Stimulated activated CD8-positive, alpha-beta memory T cell treated with anti-CD3 and anti-CD28 coated beads, Interleukin-12 subunit alpha, Interleukin-12 subunit beta, amount 100 ng/mL, for 24 hours (primary cell): ENCODE measurements around the gene ITGB2.
"Not testable (repeated sequence)": the region's sequence is repeated elsewhere in the genome, so short reads cannot be mapped to it uniquely, and the experiment has no call there.

ENCODE experiments used
- DNase-seq: peaks from one replicate; pipeline ENCODE4 v3.0.0-alpha.2; 2020; ENCODE audit errors: extremely low read depth

Gene ITGB2

DNA sequence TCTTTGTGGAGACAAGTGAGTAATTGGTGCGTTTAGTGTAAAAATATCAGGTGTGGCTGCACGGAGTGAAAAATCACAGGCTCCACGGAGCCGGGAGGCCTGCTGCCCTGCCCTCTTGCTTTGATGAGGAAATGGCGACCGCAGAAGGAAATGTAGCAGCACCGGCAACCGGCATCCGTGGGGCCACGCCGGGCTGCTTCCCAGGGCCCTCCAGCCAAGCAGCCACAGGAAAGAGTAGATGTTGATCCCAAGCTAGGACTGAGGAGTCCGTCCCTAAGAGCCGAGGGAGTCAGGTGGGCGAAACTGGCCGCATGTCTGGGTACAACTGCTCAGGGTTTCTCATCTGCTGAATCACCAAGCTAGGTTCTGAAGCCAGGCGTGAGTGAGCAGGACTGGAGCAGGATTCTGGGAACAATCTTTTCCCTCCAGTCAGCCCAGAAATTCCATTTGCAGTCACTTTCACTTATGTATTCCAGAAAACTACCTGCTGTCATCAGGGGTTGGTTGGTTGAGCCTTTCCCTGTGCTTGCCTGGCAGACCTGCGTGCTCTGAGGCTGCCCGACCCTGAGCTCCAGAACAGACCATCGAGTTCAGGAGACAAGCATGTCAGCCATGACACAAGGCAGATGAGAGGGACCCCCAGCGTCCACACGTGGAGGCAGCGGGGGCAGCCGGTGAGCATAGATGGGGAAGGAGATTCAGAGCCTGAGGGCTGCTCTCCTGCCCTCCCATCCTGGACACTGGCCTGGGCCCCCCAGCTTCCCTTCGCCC, 5.8 kb upstream of the ITGB2 start:
- DNase-seq: no peak

DNA sequence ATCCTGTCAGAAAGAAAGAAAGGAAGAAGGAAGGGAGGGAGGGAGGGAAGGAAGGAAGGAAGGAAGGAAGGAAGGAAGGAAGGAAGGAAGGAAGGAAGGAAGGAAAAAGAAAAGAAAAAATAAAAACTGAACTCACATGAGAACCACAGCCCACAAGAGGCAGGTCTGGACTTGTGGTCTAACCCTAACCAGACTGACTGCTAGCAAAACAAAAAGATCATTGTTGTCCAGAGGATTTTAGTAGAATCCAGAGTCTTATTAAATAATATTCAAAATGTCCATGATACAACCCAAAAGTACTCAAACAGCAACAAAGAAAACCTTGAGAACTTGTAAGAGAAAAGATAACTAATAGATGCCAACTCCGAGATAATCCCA, 4.7 kb upstream of the ITGB2 start:
- no peak for DNase-seq

DNA sequence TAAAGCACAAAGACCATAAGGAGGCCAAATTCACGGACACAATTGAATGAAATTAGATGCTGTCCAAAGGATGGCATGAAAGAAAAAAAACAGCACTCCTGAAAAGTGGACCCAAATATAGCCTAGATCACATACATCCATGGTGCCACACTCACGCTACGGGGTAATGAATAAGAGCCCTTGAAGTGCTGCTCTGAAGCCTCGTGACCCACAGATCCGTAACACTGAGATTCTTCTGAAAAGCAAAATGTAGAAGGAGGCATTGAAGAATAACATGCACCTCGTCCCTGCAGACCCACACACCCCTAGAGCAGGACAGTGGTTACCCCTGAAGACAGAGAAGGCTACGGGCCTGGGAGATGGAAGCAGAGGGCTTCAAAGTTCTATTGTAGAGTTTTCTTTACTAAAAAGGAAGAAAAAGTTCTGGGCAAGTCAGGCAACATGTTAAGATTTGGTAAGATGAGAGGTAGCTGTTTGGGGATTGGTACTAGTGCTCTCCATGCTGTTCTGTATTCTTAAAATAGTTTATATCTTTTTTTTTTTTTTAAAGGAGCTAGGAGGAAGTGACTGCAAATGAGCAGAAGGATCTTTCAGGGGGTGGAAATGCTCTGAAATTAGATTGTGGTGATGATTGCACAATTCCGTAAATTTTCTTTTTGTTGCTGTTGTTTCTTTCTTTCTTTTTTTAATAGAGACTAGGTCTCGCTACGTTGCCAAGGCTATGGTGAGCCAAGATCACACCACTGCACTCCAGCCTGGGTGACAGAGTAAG, 4.1 kb upstream of the ITGB2 start:
- DNase-seq: no peak

DNA sequence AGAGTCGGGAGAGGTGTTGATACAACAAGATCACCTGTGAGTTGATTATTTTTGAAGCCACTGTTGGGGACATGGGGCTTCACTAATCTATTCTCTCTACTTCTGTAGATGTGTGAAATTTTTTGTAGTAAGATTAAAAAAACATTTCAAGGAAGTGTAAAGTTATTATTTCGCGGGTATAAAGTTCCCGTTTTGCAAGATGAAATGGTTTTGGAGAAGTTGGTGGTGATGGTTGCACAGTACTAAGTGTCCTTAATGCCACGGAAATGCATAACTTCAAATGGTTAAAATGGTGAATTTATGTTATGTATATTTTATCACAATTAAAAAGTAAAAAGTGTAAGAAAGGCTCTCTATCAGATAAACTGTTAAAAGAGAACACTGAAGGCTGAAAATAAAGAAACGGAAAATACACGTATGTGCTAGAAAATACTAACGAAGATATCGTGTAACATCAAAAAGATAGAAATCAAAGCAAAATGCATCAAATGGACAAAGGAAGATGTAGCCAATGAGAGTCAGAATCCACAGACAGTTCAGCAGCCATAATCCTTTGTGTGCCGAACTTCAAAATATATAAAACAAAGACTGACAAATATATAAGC, 2.9 kb upstream of the ITGB2 start:
- no peak for DNase-seq

DNA sequence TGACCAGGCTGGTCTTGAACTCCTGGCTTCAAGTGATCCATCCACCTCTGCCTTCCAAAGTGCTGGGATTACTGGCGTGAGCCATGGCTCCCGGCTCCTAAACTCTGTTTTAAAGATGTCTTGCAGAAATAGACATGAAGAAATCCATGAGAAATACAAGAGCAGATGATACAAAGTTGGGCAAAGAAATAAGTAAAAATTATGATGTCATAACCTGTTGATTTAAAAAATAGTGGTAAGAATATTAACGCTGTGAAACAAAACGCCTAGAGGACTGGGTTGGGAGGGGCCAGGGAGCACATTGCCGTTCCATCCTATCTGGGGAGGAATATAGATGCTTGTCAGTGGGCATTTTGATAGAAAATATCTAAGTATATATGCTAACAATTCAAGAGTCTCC, 1.2 kb upstream of the ITGB2 start:
- DNase-seq: no peak

DNA sequence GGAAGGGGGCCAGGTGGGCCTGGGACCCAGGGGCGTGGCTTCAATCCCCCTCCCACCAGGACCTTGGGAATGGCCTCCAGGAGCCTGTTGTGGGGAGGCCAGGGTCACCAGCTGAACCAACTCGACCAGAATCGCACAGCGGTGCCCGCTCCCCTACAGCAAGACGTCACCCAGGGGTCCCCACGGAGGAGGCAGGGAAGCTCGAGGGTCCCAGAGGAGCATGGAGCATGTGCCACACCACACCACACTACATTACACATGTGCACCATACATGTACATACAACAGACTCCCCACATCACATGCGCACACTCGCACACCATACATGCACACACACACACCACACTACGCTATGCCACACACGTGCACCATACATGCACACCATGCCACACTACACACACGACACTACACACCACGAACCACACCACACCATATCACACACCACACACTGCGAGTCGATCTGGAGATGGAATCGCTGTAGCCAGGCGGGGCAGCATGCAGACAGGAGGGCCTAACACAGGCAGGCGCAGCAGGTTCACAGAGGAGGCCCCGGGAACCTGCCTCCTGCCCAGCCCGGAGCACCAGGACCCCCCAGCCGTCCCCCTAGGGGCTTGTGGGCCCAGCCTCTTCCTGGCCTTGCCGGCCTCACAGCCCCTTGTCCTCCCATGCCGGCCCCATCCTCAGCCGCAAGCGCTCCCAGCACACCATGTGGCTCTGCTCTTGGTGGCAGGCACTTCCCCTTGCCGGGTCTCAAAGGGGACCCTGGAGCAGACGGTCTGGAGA, 596 bp downstream of the ITGB2 start:
- DNase-seq: no peak

DNA sequence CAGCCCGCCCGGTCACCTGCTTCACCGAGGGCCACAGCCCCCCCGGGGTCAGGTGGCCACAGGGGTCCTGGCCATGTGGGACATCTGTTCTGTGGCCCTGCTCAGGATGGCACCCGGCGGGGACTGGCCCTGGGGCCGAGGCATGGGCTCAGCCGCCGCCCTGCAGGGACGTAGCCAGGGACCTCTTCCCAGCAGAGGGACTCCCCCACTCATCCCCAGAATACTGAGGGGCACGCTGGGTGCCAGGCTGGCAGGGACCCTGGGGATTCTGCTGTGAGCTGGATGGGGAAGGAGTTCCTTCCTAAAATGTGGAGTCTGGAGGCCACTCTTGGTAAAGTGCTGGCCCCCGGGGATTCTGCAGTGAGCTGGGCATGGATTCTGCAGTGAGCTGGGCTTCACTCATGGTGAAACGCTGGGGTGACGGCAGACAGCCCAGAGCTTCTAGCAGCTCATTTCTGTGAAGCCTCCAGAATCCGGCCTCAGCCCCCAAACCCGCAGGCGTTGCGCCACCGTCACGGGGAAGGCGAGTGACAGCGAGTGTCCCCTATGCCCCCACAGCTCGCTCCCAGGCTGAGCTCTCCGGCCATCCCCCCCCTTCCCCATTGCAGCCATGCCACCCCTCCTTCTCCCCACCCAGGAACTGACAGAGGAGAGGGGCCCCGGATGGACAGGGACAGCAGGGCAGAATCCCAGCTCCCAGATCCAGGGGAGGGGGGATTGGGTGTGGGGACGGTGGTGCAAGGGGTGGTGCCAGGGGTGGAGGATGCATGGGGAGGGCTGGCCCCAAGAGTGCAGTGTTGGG, 1.4 kb downstream of the ITGB2 start:
- no peak for DNase-seq

DNA sequence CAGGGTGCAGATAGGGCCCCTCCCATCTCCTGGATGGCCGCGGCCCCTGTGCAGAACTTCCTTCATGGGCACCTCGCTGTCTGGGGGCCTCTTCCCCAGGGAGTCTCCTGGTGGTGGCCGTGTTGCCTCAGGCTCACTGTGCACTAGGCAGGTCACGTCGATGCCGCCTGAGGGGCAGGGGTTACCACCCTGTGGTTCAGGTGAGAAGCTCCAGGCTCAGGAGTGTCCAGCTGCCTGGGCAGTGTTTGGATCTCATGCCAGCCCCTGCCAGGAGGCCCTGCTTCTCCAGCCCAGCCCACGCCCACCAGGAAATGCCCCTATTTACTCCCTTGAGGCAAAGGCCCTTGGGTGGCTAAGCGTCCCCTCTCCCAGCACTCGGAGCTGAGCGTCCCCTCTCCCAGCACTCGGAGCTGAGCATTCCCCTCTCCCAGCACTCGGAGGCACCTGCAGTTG, 2.1 kb downstream of the ITGB2 start:
- no peak for DNase-seq

DNA sequence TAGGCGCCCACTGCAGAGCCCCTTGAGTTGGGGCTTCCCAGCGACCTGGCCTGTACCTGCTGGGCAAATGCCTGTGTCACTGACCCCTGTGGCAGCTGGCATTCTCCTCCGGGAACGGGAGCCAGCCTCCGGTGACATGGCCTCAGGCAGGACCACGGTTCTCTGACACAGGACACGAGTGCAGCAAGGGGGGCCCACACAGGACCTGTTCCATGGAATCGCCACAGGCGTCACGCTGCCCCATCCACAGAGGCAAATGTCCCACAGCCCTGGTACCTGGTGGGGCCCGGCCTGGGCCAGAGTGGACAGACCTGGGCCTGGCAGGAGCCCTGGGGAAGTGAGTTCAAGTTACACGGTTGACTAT, 2.6 kb downstream of the ITGB2 start:
- DNase-seq: no peak

DNA sequence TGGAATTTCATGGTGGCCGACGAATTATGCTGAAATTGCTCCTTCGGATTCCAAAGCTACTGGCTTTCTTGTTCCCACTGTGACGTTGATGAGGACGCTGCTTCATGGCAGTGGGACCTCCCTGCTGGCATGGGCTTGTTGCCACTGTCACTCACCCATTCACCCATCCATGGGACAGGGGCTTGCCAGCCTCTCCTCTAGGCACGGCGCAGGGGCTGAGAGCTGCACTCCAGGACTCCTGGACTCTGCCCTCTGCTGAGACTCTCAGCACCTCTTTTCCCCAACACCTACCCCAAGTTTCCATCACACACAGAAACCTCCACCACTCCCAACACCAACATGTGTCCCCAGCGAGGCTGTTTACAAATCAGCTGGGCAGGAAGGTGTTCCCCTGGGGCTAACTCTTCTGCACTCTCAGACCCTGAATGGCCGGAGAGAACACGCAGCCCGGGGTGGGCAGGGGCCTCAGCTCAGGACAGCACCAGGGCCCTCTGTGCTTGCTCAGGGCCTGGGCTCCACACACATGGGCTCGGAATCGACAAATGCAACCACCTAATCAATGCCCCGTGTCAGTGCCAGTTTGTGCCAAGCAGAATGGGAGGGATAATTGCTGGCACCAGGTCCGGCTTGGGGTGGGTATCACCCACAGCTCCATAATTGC, 3.1 kb downstream of the ITGB2 start:
- DNase-seq: no peak

DNA sequence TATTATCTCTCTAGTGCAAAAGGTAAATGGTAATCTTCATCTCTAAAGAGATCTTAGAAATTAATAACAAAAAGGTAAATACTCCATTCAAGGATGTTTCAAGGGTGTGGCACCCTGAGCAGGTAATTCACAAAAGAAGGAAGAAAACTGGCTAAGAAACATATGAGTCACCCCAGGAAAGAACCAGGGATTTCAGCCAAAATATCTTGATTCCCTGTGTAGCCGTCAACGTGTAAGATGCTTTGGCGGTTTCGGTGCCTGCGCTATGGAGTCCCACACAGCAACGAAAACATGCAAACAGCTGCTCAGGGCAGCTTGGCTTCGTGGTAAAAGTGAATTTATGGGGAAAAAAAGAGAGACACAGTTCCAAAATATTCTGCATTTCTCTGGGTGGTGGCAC, 3.7 kb downstream of the ITGB2 start:
- no peak for DNase-seq

DNA sequence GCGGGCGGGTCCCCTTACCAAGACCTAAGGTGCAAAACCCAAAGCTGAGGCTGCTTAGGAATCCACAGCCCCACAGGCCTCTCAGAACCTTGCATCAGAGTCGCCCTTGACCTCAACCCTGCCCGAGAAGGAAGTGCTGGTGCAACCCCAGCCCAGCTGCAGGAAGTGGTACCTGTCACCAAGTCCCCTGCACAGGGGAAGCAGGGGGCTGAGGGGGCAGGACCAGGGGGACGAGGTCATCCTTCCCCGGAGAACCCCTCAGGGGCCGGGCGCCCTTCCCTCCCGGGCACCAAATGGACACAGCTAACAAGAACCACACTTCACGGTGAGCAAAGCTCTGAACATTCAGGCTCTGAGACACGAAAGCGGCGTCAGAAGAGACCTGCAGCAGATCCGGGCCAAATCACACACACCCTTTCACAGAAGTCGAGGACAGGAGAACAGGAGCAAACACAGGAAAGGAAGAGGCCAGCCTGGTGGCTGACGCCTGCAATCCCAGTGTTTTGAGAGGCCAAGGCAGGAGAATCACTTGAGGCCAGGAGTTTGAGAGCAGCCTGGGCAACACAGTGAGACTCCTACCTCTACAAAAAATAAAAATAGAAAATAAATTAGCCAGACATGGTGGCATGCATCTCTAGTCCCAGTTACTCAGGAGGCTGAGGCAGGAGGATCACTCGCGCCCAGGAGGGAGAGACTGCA, 6.4 kb downstream of the ITGB2 start:
- DNase-seq: no peak

DNA sequence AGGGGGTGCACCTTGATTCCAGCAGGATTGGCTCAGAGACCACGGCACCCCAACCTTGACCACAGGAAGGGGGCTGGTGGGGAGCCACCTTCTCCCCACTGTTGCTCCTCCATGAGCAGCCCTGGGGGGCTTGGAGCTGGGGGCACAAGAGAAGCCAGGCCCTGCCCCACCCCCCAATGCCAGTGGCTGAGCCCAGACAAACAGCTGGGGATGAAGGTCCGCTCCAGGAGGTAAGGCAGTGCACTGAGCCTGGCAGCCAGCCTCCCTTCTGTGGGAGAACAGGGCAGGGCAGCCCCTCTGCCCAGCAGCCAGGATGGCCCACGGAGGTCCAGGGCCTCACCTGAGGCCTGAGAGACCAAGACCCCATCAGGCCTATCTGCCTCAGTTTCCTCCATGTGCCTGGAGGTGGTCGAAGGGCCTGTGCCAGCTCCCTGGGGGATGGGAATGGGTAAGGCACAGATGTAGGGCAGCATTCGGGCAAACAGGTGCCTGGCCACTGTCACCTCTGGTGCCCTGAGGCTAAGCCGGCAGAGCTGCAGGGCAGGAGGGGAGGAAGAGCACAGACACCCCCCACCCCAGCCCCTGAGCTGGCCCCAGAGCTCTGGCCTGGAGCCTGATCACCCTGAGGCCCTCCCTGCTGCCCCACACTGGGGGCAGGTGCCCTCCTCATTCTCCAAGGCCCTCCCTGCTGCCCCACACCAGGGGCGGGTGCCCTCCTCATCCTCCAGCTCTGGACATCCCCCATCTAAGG, 7.1 kb downstream of the ITGB2 start:
- DNase-seq: no peak

DNA sequence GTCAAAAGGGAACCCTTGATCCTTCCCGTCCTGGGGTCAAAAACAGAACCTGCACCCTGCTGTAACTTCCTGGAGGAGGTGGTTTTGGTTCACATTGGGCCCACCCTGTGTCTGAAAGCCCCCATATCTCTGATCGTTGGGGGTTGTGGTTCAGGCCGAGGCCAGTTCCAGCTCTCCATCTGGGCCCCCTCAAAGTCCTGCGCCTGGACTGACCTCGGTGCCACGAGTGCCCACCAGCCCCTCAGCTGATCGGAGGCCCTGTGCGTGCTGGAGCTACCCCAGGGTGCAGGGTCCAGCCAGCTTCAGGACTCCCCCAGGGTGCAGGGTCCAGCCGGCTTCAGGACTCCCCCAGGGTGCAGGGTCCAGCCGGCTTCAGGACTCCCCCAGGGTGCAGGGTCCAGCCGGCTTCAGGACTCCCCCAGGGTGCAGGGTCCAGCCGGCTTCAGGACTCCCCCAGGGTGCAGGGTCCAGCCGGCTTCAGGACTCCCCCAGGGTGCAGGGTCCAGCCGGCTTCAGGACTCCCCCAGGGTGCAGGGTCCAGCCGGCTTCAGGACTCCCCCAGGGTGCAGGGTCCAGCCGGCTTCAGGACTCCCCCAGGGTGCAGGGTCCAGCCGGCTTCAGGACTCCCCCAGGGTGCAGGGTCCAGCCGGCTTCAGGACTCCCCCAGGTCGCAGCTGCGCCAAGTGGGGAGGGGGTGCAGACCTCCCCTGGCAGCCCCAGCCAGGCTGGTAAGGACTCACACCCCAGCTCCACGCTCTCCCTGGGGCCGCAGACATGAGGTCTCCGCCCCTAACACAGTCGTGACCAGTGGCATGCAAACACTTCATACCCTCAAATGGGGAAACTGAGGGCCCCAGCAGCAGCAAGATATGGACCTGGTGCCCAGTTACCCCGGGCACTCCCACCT, 7.9 kb downstream of the ITGB2 start:
- DNase-seq: not testable (repeated sequence)

DNA sequence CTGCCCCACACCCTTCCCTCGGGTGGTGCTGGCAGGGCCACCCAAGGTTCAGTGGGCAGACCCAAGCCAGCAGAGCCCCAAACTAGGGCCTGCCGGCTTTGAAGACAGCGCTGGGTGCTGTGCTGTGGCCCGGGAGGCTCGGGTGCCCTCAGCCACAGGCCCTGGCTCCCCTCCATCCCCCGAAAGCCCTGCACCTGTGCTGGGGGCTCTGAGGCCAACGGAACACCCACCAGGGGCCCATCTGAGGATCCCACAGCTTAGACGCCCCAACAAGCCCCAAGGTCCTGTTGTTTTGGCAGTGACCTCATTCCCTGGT, 8.6 kb downstream of the ITGB2 start:
- DNase-seq: no peak

DNA sequence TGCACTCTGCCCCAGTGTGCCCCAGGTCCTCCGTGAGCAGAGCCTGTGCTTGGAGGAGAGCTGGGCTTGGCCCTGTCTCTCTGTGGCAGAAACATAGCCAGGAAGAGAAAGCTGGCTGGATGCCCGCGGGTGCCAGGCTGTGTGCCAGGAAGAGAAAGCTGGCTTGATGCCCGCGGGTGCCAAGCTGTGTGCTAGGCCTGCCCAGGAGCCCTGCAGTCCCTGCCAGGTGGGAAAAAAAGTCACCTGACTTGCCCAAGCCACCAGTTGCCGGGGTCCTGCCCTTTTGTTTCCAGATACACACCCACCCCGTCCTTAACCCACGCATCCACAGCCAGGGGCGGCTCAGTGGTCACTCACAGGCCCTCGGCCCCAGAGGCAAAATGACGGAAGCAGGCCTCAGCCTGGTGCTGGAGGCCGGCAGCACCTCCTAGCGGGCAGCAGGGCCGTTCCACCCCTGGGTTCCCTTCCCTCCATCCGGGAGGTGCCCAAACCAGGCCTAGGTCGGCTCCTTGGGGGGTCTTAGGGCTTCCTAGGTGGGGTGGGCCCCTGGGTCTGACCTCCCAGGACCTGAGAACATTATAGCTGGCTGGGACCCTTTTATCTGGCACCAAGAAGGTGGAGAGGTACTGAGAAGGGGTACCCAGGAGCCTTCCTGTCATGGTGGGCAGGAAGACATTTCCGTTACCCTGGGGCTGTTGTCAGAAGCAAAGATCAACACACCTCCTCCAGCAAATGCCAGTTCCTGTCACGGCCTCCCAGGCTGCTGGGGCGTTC, 9.1 kb downstream of the ITGB2 start:
- no peak for DNase-seq

DNA sequence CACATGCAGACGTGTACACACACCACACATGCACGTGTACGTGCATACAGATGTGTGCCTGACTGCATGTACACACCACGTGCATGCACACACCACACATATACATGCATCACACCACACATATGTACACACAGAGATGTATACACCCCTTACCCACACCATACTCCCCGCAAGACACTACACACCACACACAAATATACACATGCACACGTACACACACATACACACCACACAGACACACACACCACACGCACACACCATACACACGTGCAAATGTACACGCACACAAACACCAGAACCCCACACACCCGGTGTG, 9.7 kb downstream of the ITGB2 start:
- no peak for DNase-seq
